Measurements from ENCODE around the gene TMC6. TPM values are rescaled to one million over a fixed set of nuclear protein-coding genes. Genes with fewer than 3 reads are reported as not detected.

Gene TMC6
- total RNA-seq, 1 donor from 2014 or later: 6.9 TPM

DNA sequence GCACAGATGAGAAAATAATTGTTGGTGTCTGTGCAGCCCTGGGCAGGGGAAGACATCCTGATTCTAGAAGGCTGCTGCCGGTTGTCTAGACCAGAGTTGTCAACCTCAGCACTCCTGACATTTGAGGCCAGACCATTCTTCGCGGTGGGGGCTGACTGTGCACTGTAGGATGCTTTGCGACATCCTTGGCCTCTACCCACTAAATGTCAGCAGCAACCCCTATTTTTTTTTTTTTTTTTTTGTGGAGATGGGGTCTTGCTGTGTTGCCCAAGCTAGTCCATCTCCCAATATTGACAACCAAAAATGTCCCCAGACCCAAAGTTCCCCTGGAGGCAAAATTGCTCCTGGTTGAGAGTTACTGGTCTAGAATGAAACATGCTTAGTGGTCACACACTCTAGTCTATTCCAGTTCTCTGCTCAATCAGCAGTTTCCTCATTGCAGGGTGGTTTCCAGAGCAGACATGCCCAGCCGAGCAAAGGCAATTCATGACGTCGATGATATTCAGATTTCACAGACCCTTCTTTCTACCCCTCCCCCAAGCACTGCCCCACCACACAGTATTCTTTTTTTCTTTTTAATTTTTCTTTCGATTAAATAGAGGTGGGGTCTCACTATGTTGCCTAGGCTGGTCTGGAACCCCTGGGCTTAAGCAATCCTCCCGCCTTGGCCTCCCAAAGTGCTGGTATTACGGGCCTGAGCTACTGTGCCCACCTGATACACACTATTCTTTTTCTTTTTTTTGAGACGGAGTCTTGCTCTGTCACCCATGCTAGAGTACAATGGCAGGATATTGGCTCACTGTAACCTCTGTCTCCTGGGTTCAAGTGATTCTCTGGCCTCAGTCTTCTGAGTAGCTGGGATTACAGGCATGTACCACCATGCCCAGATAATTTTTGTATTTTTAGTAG lies 26.6 kb upstream of the TMC6 start:
- no peaks in the 10 kb centered on the region for H3K36me3 ChIP-seq
- Mint-ChIP-seq H3K9me3 (no peaks in the 10 kb centered on the region), H3K36me3 (no peaks in the 10 kb centered on the region), H3K4me1 (peaks cover 8% of the 10 kb centered on the region), H3K27ac (no peak overlapping the region), H3K27me3 (ENCODE audit: insufficient read depth, low read depth) (peaks cover 4% of the 10 kb centered on the region), H3K4me3 (no peak overlapping the region)
- peaks cover 5% of the 10 kb centered on the region for H3K4me1 ChIP-seq
- H3K27ac ChIP-seq: no peak overlapping the region
- no peak overlapping the region for H3K4me3 ChIP-seq
- DNase-seq (ENCODE audit: low spot score): no peak
- H3F3A ChIP-seq (ENCODE audit: low read depth): peaks cover 3% of the 10 kb centered on the region
- no peak overlapping the region for H3K4me2 ChIP-seq
- no peaks in the 10 kb centered on the region for H3K79me2 ChIP-seq (ENCODE audit: low read depth)
- no peaks in the 10 kb centered on the region for H3K27me3 ChIP-seq
- TF ChIP-seq EZH2phosphoT487 (IDR thresholded peaks at IDR 0.05) (no peak), EZH2 (IDR thresholded peaks at IDR 0.05) (no peak)
- TF ChIP-seq, protein P1, sequence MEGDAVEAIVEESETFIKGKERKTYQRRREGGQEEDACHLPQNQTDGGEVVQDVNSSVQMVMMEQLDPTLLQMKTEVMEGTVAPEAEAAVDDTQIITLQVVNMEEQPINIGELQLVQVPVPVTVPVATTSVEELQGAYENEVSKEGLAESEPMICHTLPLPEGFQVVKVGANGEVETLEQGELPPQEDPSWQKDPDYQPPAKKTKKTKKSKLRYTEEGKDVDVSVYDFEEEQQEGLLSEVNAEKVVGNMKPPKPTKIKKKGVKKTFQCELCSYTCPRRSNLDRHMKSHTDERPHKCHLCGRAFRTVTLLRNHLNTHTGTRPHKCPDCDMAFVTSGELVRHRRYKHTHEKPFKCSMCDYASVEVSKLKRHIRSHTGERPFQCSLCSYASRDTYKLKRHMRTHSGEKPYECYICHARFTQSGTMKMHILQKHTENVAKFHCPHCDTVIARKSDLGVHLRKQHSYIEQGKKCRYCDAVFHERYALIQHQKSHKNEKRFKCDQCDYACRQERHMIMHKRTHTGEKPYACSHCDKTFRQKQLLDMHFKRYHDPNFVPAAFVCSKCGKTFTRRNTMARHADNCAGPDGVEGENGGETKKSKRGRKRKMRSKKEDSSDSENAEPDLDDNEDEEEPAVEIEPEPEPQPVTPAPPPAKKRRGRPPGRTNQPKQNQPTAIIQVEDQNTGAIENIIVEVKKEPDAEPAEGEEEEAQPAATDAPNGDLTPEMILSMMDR (IDR thresholded peaks at IDR 0.05): no peak
- no peak overlapping the region for H2AFZ ChIP-seq (replicated peaks)
- no peaks in the 10 kb centered on the region for H3K9me3 ChIP-seq (ENCODE audit: low read depth)
- H3K9ac ChIP-seq: no peak overlapping the region
- no peaks in the 10 kb centered on the region for H4K20me1 ChIP-seq (ENCODE audit: low read depth)

DNA sequence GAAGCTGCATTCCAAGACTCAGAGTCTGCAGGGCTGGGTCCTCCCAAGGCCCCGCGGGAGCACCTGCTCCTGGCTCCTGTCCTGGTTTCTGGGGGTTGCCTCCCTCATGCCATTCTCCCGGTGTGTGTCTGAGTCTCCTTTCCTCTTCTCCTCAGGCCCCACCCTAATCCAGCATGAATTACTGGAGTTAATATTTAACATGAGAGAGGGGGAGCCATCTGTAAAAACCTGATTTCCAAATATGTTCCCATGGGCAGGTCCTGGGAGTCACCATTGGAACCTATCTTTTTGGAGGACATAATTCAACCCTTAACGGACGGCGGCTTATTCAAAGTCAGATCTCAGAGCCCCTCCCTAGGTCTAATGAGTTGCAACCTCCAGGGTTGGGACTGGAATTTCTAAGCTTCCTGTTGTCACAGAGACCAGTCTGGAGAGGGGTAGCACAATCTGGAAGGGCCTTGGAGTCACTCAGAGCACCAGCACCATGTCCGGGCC lies 23.0 kb upstream of the TMC6 start:
- no peak for DNase-seq (ENCODE audit: low spot score)
- no peak overlapping the region for H3K9ac ChIP-seq
- no peak overlapping the region for H3K27ac ChIP-seq
- H3K4me2 ChIP-seq: no peak overlapping the region
- TF ChIP-seq, protein P1 (IDR thresholded peaks at IDR 0.05): no peak
- no peak for TF ChIP-seq EZH2 (IDR thresholded peaks at IDR 0.05)
- TF ChIP-seq EZH2phosphoT487 (IDR thresholded peaks at IDR 0.05): no peak
- peaks cover 5% of the 10 kb centered on the region for H3K4me1 ChIP-seq
- H3F3A ChIP-seq (ENCODE audit: low read depth): peaks cover 3% of the 10 kb centered on the region
- H3K4me3 ChIP-seq: no peak overlapping the region
- no peaks in the 10 kb centered on the region for H3K36me3 ChIP-seq
- no peaks in the 10 kb centered on the region for H3K79me2 ChIP-seq (ENCODE audit: low read depth)
- Mint-ChIP-seq H3K4me1 (peaks cover 10% of the 10 kb centered on the region), H3K4me3 (no peak overlapping the region), H3K36me3 (no peaks in the 10 kb centered on the region), H3K27ac (no peak overlapping the region), H3K27me3 (ENCODE audit: insufficient read depth, low read depth) (peaks cover 5% of the 10 kb centered on the region), H3K9me3 (no peaks in the 10 kb centered on the region)
- H3K9me3 ChIP-seq (ENCODE audit: low read depth): no peaks in the 10 kb centered on the region
- peak overlapping the region; percentile 93 for H2AFZ ChIP-seq (replicated peaks)
- no peaks in the 10 kb centered on the region for H3K27me3 ChIP-seq
- H4K20me1 ChIP-seq (ENCODE audit: low read depth): no peaks in the 10 kb centered on the region

DNA sequence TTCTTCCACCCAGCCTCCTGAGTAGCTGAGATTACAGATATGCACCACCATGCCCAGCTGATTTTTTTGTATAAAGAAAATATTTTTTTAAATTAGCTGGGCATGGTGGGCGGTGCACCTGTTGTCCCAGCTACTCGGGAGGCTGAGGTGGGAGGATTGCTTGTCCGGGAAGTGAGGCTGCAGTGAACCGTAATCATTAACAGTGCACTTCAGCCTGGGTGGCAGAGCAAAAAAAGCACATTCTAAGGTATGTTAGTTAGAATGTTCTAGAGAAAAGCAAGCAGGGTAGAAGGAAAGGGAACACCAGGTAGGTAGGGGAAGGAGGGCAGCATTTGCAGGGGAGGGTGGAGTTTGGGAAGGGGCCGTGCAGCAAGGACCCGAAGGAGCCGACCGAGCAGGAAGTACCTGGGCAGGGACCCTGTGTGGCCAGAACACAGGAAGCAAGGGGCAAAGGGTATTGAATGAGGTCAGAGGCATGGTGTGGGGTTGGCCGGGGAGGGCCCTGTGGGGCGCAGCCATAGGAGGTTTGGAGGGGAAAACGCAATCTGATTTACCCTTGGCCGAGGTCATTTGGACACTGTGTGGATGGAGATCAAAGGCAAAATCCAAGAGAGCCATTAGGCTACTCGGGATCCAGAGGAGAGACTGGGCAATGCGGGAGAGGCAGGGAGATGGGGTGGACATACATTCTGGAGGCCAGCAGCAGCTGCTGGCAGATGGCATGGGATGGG lies 19.9 kb upstream of the TMC6 start:
- Histone ChIP-seq H2AFZ (replicated peaks) (no peak overlapping the region), H3K36me3 (no peaks in the 10 kb centered on the region), H3K4me1 (peaks cover 5% of the 10 kb centered on the region), H3K79me2 (ENCODE audit: low read depth) (no peaks in the 10 kb centered on the region), H3F3A (ENCODE audit: low read depth) (peaks cover 3% of the 10 kb centered on the region), H3K9ac (no peak overlapping the region), H3K9me3 (ENCODE audit: low read depth) (no peaks in the 10 kb centered on the region), H3K4me2 (no peak overlapping the region), H3K4me3 (no peak overlapping the region), H3K27me3 (no peaks in the 10 kb centered on the region), H3K27ac (no peak overlapping the region), H4K20me1 (ENCODE audit: low read depth) (no peaks in the 10 kb centered on the region)
- Mint-ChIP-seq H3K36me3 (no peaks in the 10 kb centered on the region), H3K9me3 (no peaks in the 10 kb centered on the region), H3K27me3 (ENCODE audit: insufficient read depth, low read depth) (peaks cover 3% of the 10 kb centered on the region), H3K4me3 (no peak overlapping the region), H3K4me1 (peaks cover 16% of the 10 kb centered on the region), H3K27ac (no peak overlapping the region)
- TF ChIP-seq, protein P1 (IDR thresholded peaks at IDR 0.05): no peak
- TF ChIP-seq EZH2 (IDR thresholded peaks at IDR 0.05) (no peak), EZH2phosphoT487 (IDR thresholded peaks at IDR 0.05) (no peak)
- DNase-seq (ENCODE audit: low spot score): no peak

Measured in neural progenitor cell (in vitro differentiated cells).